SK-N-SH (cell line): ENCODE results near the gene CCDC148. TPM values are rescaled to one million over a fixed set of nuclear protein-coding genes. Genes with fewer than 3 reads are reported as not detected.

Source experiments
- CTCF ChIA-PET: fragments of 300-600, 350-600 bp; formaldehyde crosslinking; extraction: SDS; loops from one replicate; lab custom pipeline; 2021; lab: Yijun Ruan, JAX
- POLR2A ChIA-PET: fragments of 350-600 bp; sonication (Branson Sonifier 250); formaldehyde crosslinking; extraction: SDS; loops from one replicate; lab custom pipeline; 2020; ENCODE audit warnings: antibody characterized with exemption, inconsistent platforms; lab: Yijun Ruan, JAX
- DNase-seq: peaks from one replicate; pipeline ENCODE4 v3.0.0; 2012
- H2AFZ ChIP-seq: fragments of 200-600 bp; sonication (generic); 2 replicates; pipeline ENCODE4 v1.8.1; 2016; ENCODE audit warnings: antibody characterized with exemption, mild to moderate bottlenecking, low read depth
- H3F3A ChIP-seq: fragments of 200-600 bp; sonication (generic); replicated peaks from 2 replicates; pipeline ENCODE3; 2016; ENCODE audit warnings: antibody characterized with exemption, mild to moderate bottlenecking; ENCODE audit not compliant: insufficient read depth
- H3K27ac ChIP-seq, 2 experiments: fragments of 200-500 bp in 1 of 2; fragments of 200-600 bp in 1 of 2; sonication (Bioruptor generic) in 1 of 2; sonication (generic), shearing (Covaris generic) in 1 of 2; 2 replicates each; pipeline versions ENCODE4 v1.5.1 to v1.6.1; 2014 to 2016; ENCODE audit warnings: low read depth in 2 of 2, inconsistent platforms in 1 of 2, low read length in 1 of 2, mild to moderate bottlenecking in 1 of 2, mixed read lengths in 1 of 2
- H3K27me3 ChIP-seq: fragments of 200-600 bp; sonication (generic), shearing (Covaris generic); 2 replicates; pipeline ENCODE4 v1.6.1; 2016; ENCODE audit warnings: mixed run types; ENCODE audit not compliant: insufficient read depth
- H3K36me3 ChIP-seq, 2 experiments: fragments of 200-500 bp in 1 of 2; fragments of 200-600 bp in 1 of 2; sonication (Bioruptor generic) in 1 of 2; sonication (generic) in 1 of 2; replicated peaks in 1 of 2; 2 replicates each; pipeline versions ENCODE3 to v1.5.1; 2014 to 2016; ENCODE audit warnings: low read length in 1 of 2, mild to moderate bottlenecking in 1 of 2; ENCODE audit not compliant: insufficient read depth in 2 of 2, control insufficient read depth in 1 of 2
- H3K4me1 ChIP-seq, 2 experiments: fragments of 200-500 bp in 1 of 2; fragments of 200-600 bp in 1 of 2; sonication (Bioruptor generic) in 1 of 2; sonication (generic), shearing (Covaris generic) in 1 of 2; 2 replicates each; pipeline versions ENCODE4 v1.5.1 to v1.6.1; 2014 to 2016; ENCODE audit warnings: low read depth in 1 of 2, low read length in 1 of 2, mixed run types in 1 of 2; ENCODE audit not compliant: insufficient read depth in 2 of 2, control insufficient read depth in 1 of 2
- H3K4me2 ChIP-seq: fragments of 200-600 bp; sonication (generic), shearing (Covaris generic); 2 replicates; pipeline ENCODE4 v1.6.1; 2017; ENCODE audit warnings: mixed run types
- H3K4me3 ChIP-seq, 2 experiments: fragments of 200-500 bp in 1 of 2; fragments of 200-600 bp in 1 of 2; sonication (Bioruptor generic) in 1 of 2; sonication (generic), shearing (Covaris generic) in 1 of 2; 2 replicates each; pipeline versions ENCODE4 v1.5.1 to v1.8.1; 2014 to 2016; ENCODE audit warnings: low read depth in 2 of 2, inconsistent platforms in 1 of 2, low read length in 1 of 2, mild to moderate bottlenecking in 1 of 2, mixed read lengths in 1 of 2, moderate library complexity in 1 of 2
- H3K79me2 ChIP-seq: fragments of 200-600 bp; sonication (generic); 2 replicates; pipeline ENCODE4 v1.8.1; 2017; ENCODE audit warnings: mild to moderate bottlenecking; ENCODE audit not compliant: insufficient read depth
- H3K9ac ChIP-seq: fragments of 200-600 bp; sonication (generic); 2 replicates; pipeline ENCODE4 v1.6.1; 2017; ENCODE audit warnings: mixed run types
- H3K9me2 ChIP-seq: fragments of 200-600 bp; sonication (generic); 2 replicates; pipeline ENCODE4 v1.6.1; 2017; ENCODE audit warnings: mixed run types
- H3K9me3 ChIP-seq: fragments of 200-600 bp; sonication (generic); 2 replicates; pipeline ENCODE4 v1.6.1; 2017; ENCODE audit warnings: mixed run types, mild to moderate bottlenecking, moderate library complexity
- H4K20me1 ChIP-seq: fragments of 200-600 bp; sonication (generic); 2 replicates; pipeline ENCODE4 v1.6.1; 2017; ENCODE audit warnings: mild to moderate bottlenecking, mixed run types; ENCODE audit not compliant: insufficient read depth
- CHD2 ChIP-seq: fragments of 150-350 bp; IDR thresholded peaks from 2 replicates; pipeline ENCODE4 v1.6.1; 2018; ENCODE audit warnings: low read length; ENCODE audit not compliant: partially characterized antibody
- ELF1 ChIP-seq: IDR thresholded peaks from 2 replicates; pipeline ENCODE4 v1.4.0; 2012
- FOXJ3 ChIP-seq: sonication (generic); formaldehyde crosslinking; IDR thresholded peaks from 2 replicates; pipeline ENCODE4 v1.5.1; 2020; ENCODE audit warnings: mild to moderate bottlenecking, missing genetic modification reagents
- FOXM1 ChIP-seq: IDR thresholded peaks from 2 replicates; pipeline ENCODE4 v1.4.0; 2012; ENCODE audit warnings: low read depth, mild to moderate bottlenecking
- IRF3 ChIP-seq: fragments of 150-350 bp; IDR thresholded peaks from 2 replicates; pipeline ENCODE4 v1.6.1; 2016; ENCODE audit warnings: mild to moderate bottlenecking, low read depth, low read length
- JUND ChIP-seq: IDR thresholded peaks from 2 replicates; pipeline ENCODE4 v1.4.0; 2012
- MXI1 ChIP-seq: IDR thresholded peaks from 2 replicates; pipeline ENCODE4 v1.6.1; 2012; ENCODE audit warnings: mild to moderate bottlenecking, low read depth, low read length, improper control_type of control experiment
- RCOR1 ChIP-seq: fragments of 150-350 bp; IDR thresholded peaks from 2 replicates; pipeline ENCODE4 v1.6.1; 2017; ENCODE audit warnings: antibody characterized with exemption, low read length
- REST ChIP-seq: IDR thresholded peaks from 2 replicates; pipeline ENCODE4 v1.6.1; 2012; ENCODE audit warnings: mild to moderate bottlenecking, low read depth, low read length, moderate library complexity
- RFX5 ChIP-seq: IDR thresholded peaks from 2 replicates; pipeline ENCODE4 v1.6.1; 2012; ENCODE audit warnings: mild to moderate bottlenecking, improper control_type of control experiment, low read length
- RXRA ChIP-seq: IDR thresholded peaks from 2 replicates; pipeline ENCODE4 v1.4.0; 2012; ENCODE audit warnings: low read depth, mild to moderate bottlenecking, borderline replicate concordance
- SMC3 ChIP-seq: IDR thresholded peaks from 2 replicates; pipeline ENCODE4 v1.6.1; 2012; ENCODE audit warnings: low read depth, low read length, improper control_type of control experiment
- TCF12 ChIP-seq: IDR thresholded peaks from 2 replicates; pipeline ENCODE4 v1.4.0; 2012
- USF1 ChIP-seq: IDR thresholded peaks from 2 replicates; pipeline ENCODE4 v1.4.0; 2012; ENCODE audit warnings: low read depth, borderline replicate concordance
- WGBS: methylation state at CpG from one replicate; pipeline ENCODE4 v1.1.6; 2017; ENCODE audit warnings: low lambda C conversion rate; 5-methylcytosine and 5-hydroxymethylcytosine counted together
- polyA plus RNA-seq, 3 experiments: library from polyadenylated mRNA; depleted of rRNA; stranded (reverse); fragments of >200 nt; gene quantifications; 2 replicates each; pipeline ENCODE4 v1.2.3, GENCODE V29; 2012

Gene CCDC148
- polyA plus RNA-seq, 1 of the 3 experiments (the other 2 are of a cell fraction), result 0.18 TPM

GRCh38 chr2:158317642-158318041, 138.9 kb downstream of the CCDC148 start:
- no peak overlapping the region for H3K4me2 ChIP-seq
- H3K4me1 ChIP-seq, result peaks cover 0 to 5% of the 10 kb centered on the region in 2 experiments; a peak in 2 of 4 replicates
- POLR2A ChIA-PET, result no interaction called here
- H3K36me3 ChIP-seq, result no peaks in the 10 kb centered on the region
- H3K9me3 ChIP-seq, result no peaks in the 10 kb centered on the region
- no peaks in the 10 kb centered on the region for H3K27me3 ChIP-seq
- 28% methylated on average over 2 of the region's 2 CpGs for WGBS
- H3K9ac ChIP-seq, result no peak overlapping the region
- no peak for TF ChIP-seq RCOR1
- TF ChIP-seq FOXJ3 (CRISPR knock-in tag), result no peak
- TF ChIP-seq REST, result no peak
- TF ChIP-seq ELF1, result no peak
- no peak for TF ChIP-seq RXRA
- TF ChIP-seq JUND, result no peak
- TF ChIP-seq CHD2, result no peak
- no peak for TF ChIP-seq USF1
- TF ChIP-seq IRF3, result no peak
- no peak for TF ChIP-seq SMC3
- TF ChIP-seq TCF12, result no peak
- TF ChIP-seq MXI1, result no peak
- TF ChIP-seq FOXM1, result no peak
- no peak for TF ChIP-seq RFX5
- no peak overlapping the region for H3K27ac ChIP-seq
- no peak overlapping the region for H2AFZ ChIP-seq
- no peaks in the 10 kb centered on the region for H3F3A ChIP-seq
- no peaks in the 10 kb centered on the region for H3K9me2 ChIP-seq
- no peaks in the 10 kb centered on the region for H4K20me1 ChIP-seq
- CTCF ChIA-PET, result interaction anchor here (1.7 kb wide), 1 partner anchor 138 kb away, joined by 5 read pairs; no protein-coding TSS in a partner anchor
- no peaks in the 10 kb centered on the region for H3K79me2 ChIP-seq
- DNase-seq, result no peak
- no peak overlapping the region for H3K4me3 ChIP-seq
